GM20000 (cell line): ENCODE measurements around the gene AKAP8.

Experiments
- DNase-seq: peaks from one replicate; pipeline ENCODE4 v3.0.0; 2012; ENCODE audit warnings: low spot score
- TF ChIP-seq, protein P1 (sequence below): IDR thresholded peaks from 2 replicates; pipeline ENCODE4 v1.5.1; 2012; ENCODE audit warnings: mild to moderate bottlenecking, control low read depth; ENCODE audit errors: extremely low read depth, missing control alignments

The AKAP8 gene

DNA sequence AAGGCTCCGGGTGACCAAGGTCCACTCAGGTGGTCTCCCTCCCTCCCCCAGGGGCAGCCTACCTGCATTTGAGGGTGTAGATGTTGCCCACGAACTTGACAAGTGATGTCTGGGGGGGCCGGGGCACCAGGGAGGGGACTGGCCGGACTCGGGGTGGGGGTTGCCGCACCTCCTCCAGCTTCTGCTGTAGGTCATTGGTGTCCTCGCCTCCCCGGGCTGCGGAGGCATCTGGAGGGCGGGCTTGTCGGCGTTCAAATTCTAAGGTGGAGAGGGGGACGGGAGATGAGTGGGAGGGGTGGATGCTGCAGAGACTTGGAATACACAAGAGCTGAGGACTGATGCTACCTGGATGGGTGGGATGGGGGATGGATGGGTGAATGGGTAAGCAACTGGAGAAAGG lies 44.5 kb upstream of the AKAP8 start:
- TF ChIP-seq, protein P1, sequence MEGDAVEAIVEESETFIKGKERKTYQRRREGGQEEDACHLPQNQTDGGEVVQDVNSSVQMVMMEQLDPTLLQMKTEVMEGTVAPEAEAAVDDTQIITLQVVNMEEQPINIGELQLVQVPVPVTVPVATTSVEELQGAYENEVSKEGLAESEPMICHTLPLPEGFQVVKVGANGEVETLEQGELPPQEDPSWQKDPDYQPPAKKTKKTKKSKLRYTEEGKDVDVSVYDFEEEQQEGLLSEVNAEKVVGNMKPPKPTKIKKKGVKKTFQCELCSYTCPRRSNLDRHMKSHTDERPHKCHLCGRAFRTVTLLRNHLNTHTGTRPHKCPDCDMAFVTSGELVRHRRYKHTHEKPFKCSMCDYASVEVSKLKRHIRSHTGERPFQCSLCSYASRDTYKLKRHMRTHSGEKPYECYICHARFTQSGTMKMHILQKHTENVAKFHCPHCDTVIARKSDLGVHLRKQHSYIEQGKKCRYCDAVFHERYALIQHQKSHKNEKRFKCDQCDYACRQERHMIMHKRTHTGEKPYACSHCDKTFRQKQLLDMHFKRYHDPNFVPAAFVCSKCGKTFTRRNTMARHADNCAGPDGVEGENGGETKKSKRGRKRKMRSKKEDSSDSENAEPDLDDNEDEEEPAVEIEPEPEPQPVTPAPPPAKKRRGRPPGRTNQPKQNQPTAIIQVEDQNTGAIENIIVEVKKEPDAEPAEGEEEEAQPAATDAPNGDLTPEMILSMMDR: no peak

GRCh38 chr19:15423130-15423529 lies 43.5 kb upstream of the AKAP8 start:
- TF ChIP-seq, protein P1: no peak
- DNase-seq: no peak

More for the DNA sequence above, 44.5 kb upstream of the AKAP8 start:
- no peak for DNase-seq

GRCh38 chr19:15422296-15423075 lies 42.9 kb upstream of the AKAP8 start:
- no peak for DNase-seq
- TF ChIP-seq, protein P1: no peak

- TF ChIP-seq, protein P1: no peak
- DNase-seq: no peak
Measured at GRCh38 chr19:15421721-15422260, 42.2 kb upstream of the AKAP8 start.

GRCh38 chr19:15421136-15421695 lies 41.6 kb upstream of the AKAP8 start:
- TF ChIP-seq, protein P1: no peak

GRCh38 chr19:15419413-15420025 lies 39.9 kb upstream of the AKAP8 start:
- DNase-seq: no peak
- TF ChIP-seq, protein P1: no peak

More at GRCh38 chr19:15421136-15421695, 41.6 kb upstream of the AKAP8 start:
- DNase-seq: no peak
